H9 (cell line): Measurements from ENCODE around the gene CPE. TPM values are rescaled to one million over a fixed set of nuclear protein-coding genes. Genes with fewer than 3 reads are reported as not detected.

Experiments used
- DNase-seq: peaks from one replicate; pipeline ENCODE4 v3.0.0-alpha.2; 2017
- H2AFZ ChIP-seq: one replicate; pipeline ENCODE4 v1.6.1; 2013; ENCODE audit warnings: mild to moderate bottlenecking, low read length, control low read depth, moderate library complexity
- H2AK5ac ChIP-seq: 2 replicates; pipeline ENCODE4 v1.6.1; 2013; ENCODE audit warnings: low read length, control low read depth, mixed read lengths; ENCODE audit not compliant: insufficient read length
- H2BK120ac ChIP-seq: one replicate; pipeline ENCODE4 v1.6.1; 2013; ENCODE audit warnings: low read depth, mild to moderate bottlenecking, low read length, control low read depth, inconsistent platforms; ENCODE audit not compliant: poor library complexity, severe bottlenecking
- H2BK12ac ChIP-seq: 2 replicates; pipeline ENCODE4 v1.6.1; 2013; ENCODE audit warnings: low read length, control low read depth, mixed read lengths, low read depth; ENCODE audit not compliant: insufficient read length
- H2BK15ac ChIP-seq: 2 replicates; pipeline ENCODE4 v1.6.1; 2013; ENCODE audit warnings: low read depth, low read length, control low read depth
- H2BK20ac ChIP-seq: one replicate; pipeline ENCODE4 v1.6.1; 2013; ENCODE audit warnings: low read depth, mild to moderate bottlenecking, low read length, control low read depth, inconsistent platforms; ENCODE audit not compliant: poor library complexity, severe bottlenecking
- H2BK5ac ChIP-seq: 2 replicates; pipeline ENCODE4 v1.6.1; 2013; ENCODE audit warnings: low read length, control low read depth, mixed read lengths; ENCODE audit not compliant: insufficient read length
- H3K14ac ChIP-seq: 2 replicates; pipeline ENCODE4 v1.6.1; 2013; ENCODE audit warnings: low read length, control low read depth; ENCODE audit not compliant: insufficient read depth
- H3K18ac ChIP-seq: 2 replicates; pipeline ENCODE4 v1.6.1; 2013; ENCODE audit warnings: low read depth, mild to moderate bottlenecking, mixed read lengths, low read length, control low read depth; ENCODE audit not compliant: insufficient read length
- H3K23ac ChIP-seq: 2 replicates; pipeline ENCODE4 v1.6.1; 2013; ENCODE audit warnings: low read length, control low read depth, mixed read lengths, low read depth; ENCODE audit not compliant: insufficient read length
- H3K23me2 ChIP-seq: 2 replicates; pipeline ENCODE4 v1.6.1; 2013; ENCODE audit warnings: low read depth, mild to moderate bottlenecking, mixed read lengths, low read length, control low read depth; ENCODE audit not compliant: insufficient read length, poor library complexity, severe bottlenecking
- H3K27ac ChIP-seq: 2 replicates; pipeline ENCODE4 v1.5.1; 2013; ENCODE audit warnings: low read length, control low read depth, mixed read lengths, low read depth; ENCODE audit not compliant: insufficient read length
- H3K27me3 ChIP-seq: 2 replicates; pipeline ENCODE4 v1.6.1; 2013; ENCODE audit warnings: low read length, control low read depth, inconsistent platforms; ENCODE audit not compliant: insufficient read depth
- H3K4ac ChIP-seq: 2 replicates; pipeline ENCODE4 v1.6.1; 2013; ENCODE audit warnings: low read depth, mild to moderate bottlenecking, control low read depth, inconsistent platforms, low read length, moderate library complexity
- H3K4me1 ChIP-seq: 2 replicates; pipeline ENCODE4 v1.6.1; 2013; ENCODE audit warnings: low read length, control low read depth, inconsistent platforms; ENCODE audit not compliant: insufficient read depth
- H3K4me2 ChIP-seq: 2 replicates; pipeline ENCODE4 v1.6.1; 2013; ENCODE audit warnings: low read length, control low read depth, mixed read lengths; ENCODE audit not compliant: insufficient read length, insufficient read depth
- H3K56ac ChIP-seq: 2 replicates; pipeline ENCODE4 v1.6.1; 2013; ENCODE audit warnings: low read depth, mild to moderate bottlenecking, mixed read lengths, low read length, control low read depth; ENCODE audit not compliant: insufficient read length
- H3K79me1 ChIP-seq: 2 replicates; pipeline ENCODE4 v1.6.1; 2013; ENCODE audit warnings: low read depth, mild to moderate bottlenecking, moderate library complexity, low read length, control low read depth, inconsistent platforms; ENCODE audit not compliant: insufficient read depth, poor library complexity, severe bottlenecking
- H3K79me2 ChIP-seq: 2 replicates; pipeline ENCODE4 v1.6.1; 2013; ENCODE audit warnings: low read length, control low read depth, inconsistent platforms; ENCODE audit not compliant: insufficient read depth
- H3K9ac ChIP-seq: 2 replicates; pipeline ENCODE4 v1.6.1; 2013; ENCODE audit warnings: low read length, control low read depth, mixed read lengths; ENCODE audit not compliant: insufficient read length; ENCODE audit errors: extremely low read depth
- H3K9me3 ChIP-seq: one replicate; pipeline ENCODE4 v1.6.1; 2013; ENCODE audit warnings: low read depth, low read length, inconsistent platforms; ENCODE audit not compliant: control insufficient read depth
- H3T11ph ChIP-seq: one replicate; pipeline ENCODE4 v1.6.1; 2013; ENCODE audit warnings: mild to moderate bottlenecking, low read length, control low read depth, inconsistent platforms
- H4K20me1 ChIP-seq: one replicate; pipeline ENCODE4 v1.6.1; 2013; ENCODE audit not compliant: control insufficient read depth, insufficient read length, insufficient read depth
- H4K5ac ChIP-seq: 2 replicates; pipeline ENCODE4 v1.6.1; 2013; ENCODE audit warnings: low read depth, mild to moderate bottlenecking, mixed read lengths, low read length, control low read depth; ENCODE audit not compliant: insufficient read length
- H4K8ac ChIP-seq: replicated peaks from 2 replicates; pipeline ENCODE4 v1.6.1; 2013; ENCODE audit warnings: low read length, control low read depth, mixed read lengths, low read depth; ENCODE audit not compliant: insufficient read length
- H4K91ac ChIP-seq: 2 replicates; pipeline ENCODE4 v1.6.1; 2013; ENCODE audit warnings: low read depth, mild to moderate bottlenecking, moderate library complexity, mixed read lengths, low read length, control low read depth; ENCODE audit not compliant: insufficient read length
- H3K27ac Mint-ChIP-seq, 3 experiments: 2 replicates in 2 of 3; 3 replicates in 1 of 3; pipeline ENCODE4 v1.8.0; 2020 to 2021; ENCODE audit warnings: mixed read lengths in 3 of 3, mild to moderate bottlenecking in 1 of 3, moderate library complexity in 1 of 3
- H3K27me3 Mint-ChIP-seq: 2 replicates; pipeline ENCODE4 v1.8.0; 2021; ENCODE audit warnings: low read depth, mild to moderate bottlenecking, moderate library complexity, mixed read lengths
- H3K36me3 Mint-ChIP-seq, 3 experiments: 2 replicates in 2 of 3; 3 replicates in 1 of 3; pipeline ENCODE4 v1.8.0; 2020 to 2021; ENCODE audit warnings: low read depth in 3 of 3, mixed read lengths in 3 of 3; ENCODE audit not compliant: insufficient read depth in 1 of 3
- H3K4me1 Mint-ChIP-seq, 2 experiments: 2 replicates each; pipeline ENCODE4 v1.8.0; 2020; ENCODE audit warnings: mixed read lengths in 2 of 2
- H3K4me3 Mint-ChIP-seq, 2 experiments: 2 replicates in 1 of 2; 3 replicates in 1 of 2; pipeline ENCODE4 v1.8.0; 2020 to 2021; ENCODE audit warnings: mild to moderate bottlenecking in 2 of 2, mixed read lengths in 2 of 2, moderate library complexity in 1 of 2
- H3K9me3 Mint-ChIP-seq, 2 experiments: 2 replicates in 1 of 2; 3 replicates in 1 of 2; pipeline ENCODE4 v1.8.0; 2020; ENCODE audit warnings: mild to moderate bottlenecking in 2 of 2, mixed read lengths in 2 of 2, moderate library complexity in 1 of 2
- WGBS: extraction: QIAGEN DNeasy Blood & Tissue Kit; methylation state at CpG from one replicate; pipeline ENCODE4 v1.1.7; 2013; ENCODE audit warnings: missing lambda C conversion rate, low lambda C conversion rate, mixed read lengths; ENCODE audit not compliant: insufficient read length; ENCODE audit errors: extremely low coverage; 5-methylcytosine and 5-hydroxymethylcytosine counted together
- total RNA-seq: library from RNA; stranded (reverse); gene quantifications from 2 replicates; pipeline ENCODE4 v1.2.1, GENCODE V29; 2021
- TF ChIP-seq, protein P1 (sequence below): fragments of 200-600 bp; sonication (generic); conservative IDR thresholded peaks from 3 replicates; pipeline ENCODE4 v1.8.0; 2021; ENCODE audit warnings: antibody characterized with exemption, mild to moderate bottlenecking

The CPE gene
- total RNA-seq, 1 experiment from 2014 or later: 10.0 TPM

DNA sequence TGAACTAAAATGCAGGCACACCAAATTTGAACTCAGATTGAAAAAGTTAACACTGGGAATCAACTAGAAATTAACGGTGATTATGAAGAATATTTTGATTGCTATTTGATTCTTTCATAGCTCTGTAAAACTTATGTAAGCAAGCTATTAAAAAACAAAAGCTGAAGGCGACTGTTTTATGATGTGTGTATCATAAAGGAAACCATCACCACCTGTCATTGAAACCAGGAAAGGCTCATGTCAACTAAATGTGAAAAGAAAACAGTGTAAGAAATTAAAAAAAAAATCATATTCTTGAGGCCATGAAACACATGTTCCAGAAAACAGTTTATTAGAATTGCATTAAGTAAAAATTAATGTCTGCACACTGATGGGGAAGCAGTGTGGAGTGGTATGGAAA lies 24.2 kb downstream of the CPE start:
- Histone ChIP-seq H4K8ac (no peak overlapping the region), H3K23ac (no peak overlapping the region), H4K91ac (no peak overlapping the region), H3K23me2 (no peaks in the 10 kb centered on the region), H3K9ac (no peak overlapping the region), H2BK120ac (no peak overlapping the region), H3K18ac (no peak overlapping the region), H3K4ac (no peak overlapping the region), H2BK12ac (no peak overlapping the region), H3K4me1 (no peaks in the 10 kb centered on the region), H3K79me1 (no peaks in the 10 kb centered on the region), H3K4me2 (no peak overlapping the region), H4K20me1 (no peaks in the 10 kb centered on the region), H2BK15ac (no peak overlapping the region), H3K27me3 (no peaks in the 10 kb centered on the region), H2AK5ac (no peak overlapping the region), H3K9me3 (no peaks in the 10 kb centered on the region), H3K56ac (no peak overlapping the region), H3T11ph (no peak overlapping the region), H3K27ac (no peak overlapping the region), H4K5ac (no peak overlapping the region), H3K14ac (no peak overlapping the region), H3K79me2 (no peaks in the 10 kb centered on the region), H2BK20ac (no peak overlapping the region), H2AFZ (no peak overlapping the region), H2BK5ac (no peak overlapping the region)
- Mint-ChIP-seq H3K9me3 (no peaks in the 10 kb centered on the region), H3K27ac (no peak overlapping the region), H3K4me3 (no peak overlapping the region), H3K4me1 (peaks cover 10 to 12% of the 10 kb centered on the region in 2 experiments), H3K27me3 (no peaks in the 10 kb centered on the region; the same call in 1 of the 2 replicates), H3K36me3 (no peaks in the 10 kb centered on the region; a peak in 2 of 7 replicates)
- no CpG with 5 or more reads among the region's 2 CpGs for WGBS
- TF ChIP-seq, protein P1, sequence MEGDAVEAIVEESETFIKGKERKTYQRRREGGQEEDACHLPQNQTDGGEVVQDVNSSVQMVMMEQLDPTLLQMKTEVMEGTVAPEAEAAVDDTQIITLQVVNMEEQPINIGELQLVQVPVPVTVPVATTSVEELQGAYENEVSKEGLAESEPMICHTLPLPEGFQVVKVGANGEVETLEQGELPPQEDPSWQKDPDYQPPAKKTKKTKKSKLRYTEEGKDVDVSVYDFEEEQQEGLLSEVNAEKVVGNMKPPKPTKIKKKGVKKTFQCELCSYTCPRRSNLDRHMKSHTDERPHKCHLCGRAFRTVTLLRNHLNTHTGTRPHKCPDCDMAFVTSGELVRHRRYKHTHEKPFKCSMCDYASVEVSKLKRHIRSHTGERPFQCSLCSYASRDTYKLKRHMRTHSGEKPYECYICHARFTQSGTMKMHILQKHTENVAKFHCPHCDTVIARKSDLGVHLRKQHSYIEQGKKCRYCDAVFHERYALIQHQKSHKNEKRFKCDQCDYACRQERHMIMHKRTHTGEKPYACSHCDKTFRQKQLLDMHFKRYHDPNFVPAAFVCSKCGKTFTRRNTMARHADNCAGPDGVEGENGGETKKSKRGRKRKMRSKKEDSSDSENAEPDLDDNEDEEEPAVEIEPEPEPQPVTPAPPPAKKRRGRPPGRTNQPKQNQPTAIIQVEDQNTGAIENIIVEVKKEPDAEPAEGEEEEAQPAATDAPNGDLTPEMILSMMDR: no peak
- DNase-seq: no peak
